Measurements from ENCODE around the gene GABBR2.

GABBR2 gene

GRCh38 chr9:98559561-98559960, 149.2 kb downstream of the GABBR2 start:
- no peaks in the 10 kb centered on the region for H3K9me3 Mint-ChIP-seq
- H3K4me3 Mint-ChIP-seq: no peak overlapping the region
- no peaks in the 10 kb centered on the region for H3K36me3 Mint-ChIP-seq (ENCODE audit: low read depth)
- peaks cover 10% of the 10 kb centered on the region for H3K27me3 Mint-ChIP-seq (ENCODE audit: low read depth)
- H3K4me1 Mint-ChIP-seq (ENCODE audit: low read depth): no peaks in the 10 kb centered on the region
- H3K27ac Mint-ChIP-seq: no peak overlapping the region

DNA sequence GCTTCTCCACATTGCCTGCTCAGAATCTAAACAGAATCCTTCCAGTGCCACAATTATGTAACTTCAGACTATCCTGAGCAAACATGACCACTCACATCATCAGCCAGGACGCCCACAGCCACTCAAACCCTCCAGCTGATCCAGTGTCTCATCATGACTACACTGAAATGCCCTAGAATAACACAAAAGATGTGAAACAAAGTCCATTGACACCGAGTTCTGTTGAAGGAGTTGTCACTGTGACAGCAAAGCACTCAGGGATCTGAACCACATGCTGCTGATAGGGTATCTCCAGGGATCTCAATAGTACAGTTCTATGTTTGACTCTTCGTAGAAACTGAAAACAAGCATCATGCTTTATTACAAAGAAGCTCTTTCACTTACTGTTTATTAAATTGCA, 150.2 kb downstream of the GABBR2 start:
- H3K27ac Mint-ChIP-seq: no peak overlapping the region
- H3K36me3 Mint-ChIP-seq (ENCODE audit: low read depth): no peaks in the 10 kb centered on the region
- H3K4me1 Mint-ChIP-seq (ENCODE audit: low read depth): no peaks in the 10 kb centered on the region
- no peak overlapping the region for H3K4me3 Mint-ChIP-seq
- H3K27me3 Mint-ChIP-seq (ENCODE audit: low read depth): peaks cover 13% of the 10 kb centered on the region
- H3K9me3 Mint-ChIP-seq: no peaks in the 10 kb centered on the region

DNA sequence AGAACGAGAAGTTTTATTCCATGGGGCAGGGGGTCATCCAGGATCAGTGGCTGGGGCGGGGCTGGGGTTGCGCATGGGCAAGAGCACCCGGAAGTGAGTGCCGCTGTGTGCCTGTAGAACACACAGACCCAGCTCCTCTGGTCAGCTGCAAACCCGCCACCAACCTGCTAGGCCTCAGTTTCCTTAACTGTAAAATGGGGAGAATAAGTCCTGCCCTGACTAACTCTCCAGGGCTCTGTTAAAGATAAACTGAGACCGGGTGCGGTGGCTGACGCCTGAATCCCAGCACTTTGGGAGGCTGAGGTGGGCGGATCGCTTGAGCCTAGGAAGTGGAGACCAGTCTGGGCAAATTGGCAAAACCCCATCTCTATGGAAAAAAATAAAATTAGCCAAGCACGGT, 152.2 kb downstream of the GABBR2 start:
- no peak overlapping the region for H3K4me3 Mint-ChIP-seq
- no peaks in the 10 kb centered on the region for H3K4me1 Mint-ChIP-seq (ENCODE audit: low read depth)
- no peaks in the 10 kb centered on the region for H3K9me3 Mint-ChIP-seq
- H3K27ac Mint-ChIP-seq: no peak overlapping the region
- peaks cover 8% of the 10 kb centered on the region for H3K27me3 Mint-ChIP-seq (ENCODE audit: low read depth)
- H3K36me3 Mint-ChIP-seq (ENCODE audit: low read depth): no peaks in the 10 kb centered on the region

GRCh38 chr9:98555651-98556465, 152.9 kb downstream of the GABBR2 start:
- Mint-ChIP-seq H3K4me1 (ENCODE audit: low read depth) (no peaks in the 10 kb centered on the region), H3K36me3 (ENCODE audit: low read depth) (no peaks in the 10 kb centered on the region), H3K27ac (no peak overlapping the region), H3K27me3 (ENCODE audit: low read depth) (peaks cover 8% of the 10 kb centered on the region), H3K9me3 (no peaks in the 10 kb centered on the region), H3K4me3 (no peak overlapping the region)

GRCh38 chr9:98554752-98555151, 154.0 kb downstream of the GABBR2 start:
- no peak overlapping the region for H3K4me3 Mint-ChIP-seq
- peaks cover 8% of the 10 kb centered on the region for H3K27me3 Mint-ChIP-seq (ENCODE audit: low read depth)
- H3K27ac Mint-ChIP-seq: no peak overlapping the region
- no peaks in the 10 kb centered on the region for H3K4me1 Mint-ChIP-seq (ENCODE audit: low read depth)
- H3K36me3 Mint-ChIP-seq (ENCODE audit: low read depth): no peaks in the 10 kb centered on the region
- H3K9me3 Mint-ChIP-seq: no peaks in the 10 kb centered on the region

DNA sequence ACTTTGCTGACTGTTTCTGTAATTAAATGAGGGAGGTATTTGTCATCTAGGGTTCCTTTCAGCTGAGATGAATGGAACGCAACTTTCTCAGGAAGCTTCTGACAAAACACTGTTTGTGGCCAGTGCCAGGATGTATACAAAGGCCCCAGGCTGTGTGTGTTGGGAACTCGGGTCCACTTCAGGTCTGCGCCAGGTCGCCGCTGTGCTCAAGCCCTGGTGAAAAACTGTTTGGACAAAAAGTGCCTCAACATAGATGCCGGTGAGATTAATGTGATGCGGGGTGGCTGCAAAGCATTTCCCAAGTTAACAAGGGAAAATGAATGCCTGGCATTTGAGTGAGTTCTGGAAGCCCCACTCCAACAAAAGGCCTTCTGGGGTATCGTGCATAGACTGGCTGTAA, 156.4 kb downstream of the GABBR2 start:
- Mint-ChIP-seq H3K4me3 (no peak overlapping the region), H3K27me3 (ENCODE audit: low read depth) (peaks cover 14% of the 10 kb centered on the region), H3K36me3 (ENCODE audit: low read depth) (no peaks in the 10 kb centered on the region), H3K9me3 (no peaks in the 10 kb centered on the region), H3K27ac (no peak overlapping the region), H3K4me1 (ENCODE audit: low read depth) (no peaks in the 10 kb centered on the region)

DNA sequence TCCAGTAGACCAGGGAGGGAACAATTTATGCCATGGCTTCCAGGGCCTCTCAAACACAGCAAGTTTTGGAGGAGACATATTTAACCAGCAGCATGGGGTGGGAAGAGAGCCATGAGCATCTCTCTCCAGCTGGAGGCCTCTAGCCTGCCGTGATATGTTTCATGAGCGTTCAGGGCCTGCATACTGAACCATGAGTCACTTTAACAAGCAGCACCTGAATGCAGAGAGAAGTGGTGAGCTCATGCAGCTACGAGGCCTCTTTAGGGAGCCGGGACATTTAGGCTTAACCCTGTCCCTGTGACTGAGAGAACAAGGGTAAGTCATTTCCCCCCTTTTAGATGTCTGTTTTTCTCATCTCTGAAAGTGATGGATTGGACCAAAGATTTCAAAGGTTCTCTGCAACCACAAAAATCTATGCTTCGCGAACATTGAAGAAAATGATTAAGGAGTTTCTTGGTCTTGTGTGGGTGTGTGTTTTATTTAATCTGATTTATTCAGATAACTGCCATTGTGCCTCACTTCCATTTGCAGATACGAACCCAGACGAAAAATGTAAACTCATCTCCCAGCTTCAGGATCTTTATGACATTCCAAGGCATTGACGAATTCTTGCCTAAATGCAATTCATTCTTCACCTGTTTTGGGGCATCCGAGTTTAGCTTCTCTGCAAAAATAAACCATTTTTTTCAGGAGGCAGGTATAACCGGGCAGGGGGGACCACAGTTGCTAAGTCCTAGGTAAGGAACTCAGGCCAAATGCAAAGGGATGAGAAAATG, 157.0 kb downstream of the GABBR2 start:
- H3K27ac Mint-ChIP-seq: no peak overlapping the region
- no peaks in the 10 kb centered on the region for H3K4me1 Mint-ChIP-seq (ENCODE audit: low read depth)
- no peak overlapping the region for H3K4me3 Mint-ChIP-seq
- H3K9me3 Mint-ChIP-seq: no peaks in the 10 kb centered on the region
- H3K36me3 Mint-ChIP-seq (ENCODE audit: low read depth): no peaks in the 10 kb centered on the region
- peaks cover 17% of the 10 kb centered on the region for H3K27me3 Mint-ChIP-seq (ENCODE audit: low read depth)

DNA sequence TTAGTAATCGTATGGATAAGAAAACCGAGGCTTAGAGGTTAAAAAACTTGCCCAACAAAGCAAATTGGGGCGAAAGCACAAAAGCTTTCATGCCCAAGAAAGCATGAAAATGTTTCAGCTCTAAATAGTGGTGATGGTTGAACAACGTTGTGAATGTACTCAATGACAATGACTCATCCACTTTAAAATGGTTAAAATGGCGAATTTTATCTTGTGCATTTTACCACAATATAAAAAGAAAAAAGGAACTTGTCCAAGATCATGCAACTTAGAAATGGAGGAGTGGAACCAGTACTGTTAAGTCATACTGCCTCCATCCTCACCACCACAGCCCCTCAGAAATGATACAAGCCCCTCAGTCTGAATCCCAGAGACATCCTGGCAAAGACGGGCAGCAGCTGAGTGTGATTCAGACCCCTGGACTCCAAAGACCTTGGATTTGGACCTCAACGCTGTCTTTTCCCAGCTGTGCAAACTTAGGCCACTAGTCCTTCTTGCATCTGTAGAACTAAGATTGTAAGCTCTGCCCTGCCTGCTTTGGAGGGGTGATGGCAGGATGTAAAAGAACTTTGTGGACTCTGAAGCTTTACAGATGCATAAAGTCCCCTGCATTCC, 158.4 kb downstream of the GABBR2 start:
- H3K27me3 Mint-ChIP-seq (ENCODE audit: low read depth): peaks cover 24% of the 10 kb centered on the region
- H3K9me3 Mint-ChIP-seq: no peaks in the 10 kb centered on the region
- no peaks in the 10 kb centered on the region for H3K4me1 Mint-ChIP-seq (ENCODE audit: low read depth)
- no peak overlapping the region for H3K27ac Mint-ChIP-seq
- no peak overlapping the region for H3K4me3 Mint-ChIP-seq
- no peaks in the 10 kb centered on the region for H3K36me3 Mint-ChIP-seq (ENCODE audit: low read depth)

DNA sequence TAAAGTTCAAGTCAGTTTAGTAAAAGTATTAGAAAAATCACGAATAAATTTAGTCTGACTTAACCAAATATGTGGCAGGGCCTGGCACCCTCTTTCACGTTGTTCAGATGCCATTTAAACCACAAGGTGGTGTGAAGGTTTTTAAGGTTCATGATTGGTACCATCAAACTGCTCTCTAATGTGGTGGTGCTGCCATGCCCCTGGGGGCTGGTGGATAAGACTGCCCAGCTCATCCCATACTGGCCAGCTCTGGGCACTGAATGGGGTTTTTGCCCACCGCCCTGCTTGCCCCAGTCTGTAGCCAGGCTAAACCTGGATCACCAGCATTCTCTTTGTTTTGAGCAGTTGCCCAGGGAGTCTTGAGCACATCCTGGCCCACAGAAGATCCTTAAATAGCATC, 159.3 kb downstream of the GABBR2 start:
- no peaks in the 10 kb centered on the region for H3K36me3 Mint-ChIP-seq (ENCODE audit: low read depth)
- no peaks in the 10 kb centered on the region for H3K4me1 Mint-ChIP-seq (ENCODE audit: low read depth)
- no peak overlapping the region for H3K27ac Mint-ChIP-seq
- no peak overlapping the region for H3K4me3 Mint-ChIP-seq
- no peaks in the 10 kb centered on the region for H3K9me3 Mint-ChIP-seq
- H3K27me3 Mint-ChIP-seq (ENCODE audit: low read depth): peaks cover 26% of the 10 kb centered on the region

DNA sequence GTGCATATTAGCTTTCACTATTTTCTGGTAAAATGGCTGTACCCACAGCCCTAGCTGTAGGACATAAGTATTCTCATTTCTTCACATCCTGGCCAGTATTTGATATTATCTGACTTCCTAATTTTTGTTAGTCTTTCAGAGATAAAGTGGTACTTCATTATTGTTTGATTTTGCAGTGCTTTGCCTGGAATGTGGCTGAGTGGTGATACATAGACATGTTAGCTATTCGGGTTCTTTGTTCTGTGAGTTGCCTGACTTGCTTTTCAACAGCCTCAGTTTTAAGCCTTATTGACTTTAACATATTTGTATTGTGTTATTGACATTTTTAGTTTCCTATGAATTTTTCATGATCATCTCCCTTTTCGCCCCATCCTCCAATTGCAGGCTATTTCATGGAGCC, 161.1 kb downstream of the GABBR2 start:
- no peaks in the 10 kb centered on the region for H3K9me3 Mint-ChIP-seq
- peaks cover 35% of the 10 kb centered on the region for H3K27me3 Mint-ChIP-seq (ENCODE audit: low read depth)
- H3K27ac Mint-ChIP-seq: no peak overlapping the region
- H3K36me3 Mint-ChIP-seq (ENCODE audit: low read depth): no peaks in the 10 kb centered on the region
- H3K4me3 Mint-ChIP-seq: no peak overlapping the region
- peaks cover 2% of the 10 kb centered on the region for H3K4me1 Mint-ChIP-seq (ENCODE audit: low read depth)

DNA sequence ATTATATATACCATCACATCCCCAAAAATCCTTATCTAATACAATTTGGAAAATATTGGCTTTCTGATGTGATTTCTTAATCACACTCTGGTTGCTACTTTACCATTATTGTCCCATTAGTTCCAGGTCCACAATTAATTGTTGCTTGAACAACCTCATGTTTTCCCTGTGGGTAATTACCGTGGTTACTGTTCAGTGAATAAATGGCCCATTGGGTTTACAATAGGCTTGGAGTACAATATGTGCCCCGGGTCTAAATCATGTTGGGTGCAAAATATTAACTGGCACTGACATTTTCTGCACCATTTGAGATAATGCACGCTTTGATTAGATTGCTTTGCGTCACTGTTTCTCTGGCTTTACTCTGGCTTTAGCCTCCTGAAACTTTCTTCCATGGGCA, 163.7 kb downstream of the GABBR2 start:
- Mint-ChIP-seq H3K27ac (no peak overlapping the region), H3K27me3 (ENCODE audit: low read depth) (peaks cover 35% of the 10 kb centered on the region), H3K4me1 (ENCODE audit: low read depth) (peaks cover 2% of the 10 kb centered on the region), H3K4me3 (no peak overlapping the region), H3K9me3 (no peaks in the 10 kb centered on the region), H3K36me3 (ENCODE audit: low read depth) (no peaks in the 10 kb centered on the region)

DNA sequence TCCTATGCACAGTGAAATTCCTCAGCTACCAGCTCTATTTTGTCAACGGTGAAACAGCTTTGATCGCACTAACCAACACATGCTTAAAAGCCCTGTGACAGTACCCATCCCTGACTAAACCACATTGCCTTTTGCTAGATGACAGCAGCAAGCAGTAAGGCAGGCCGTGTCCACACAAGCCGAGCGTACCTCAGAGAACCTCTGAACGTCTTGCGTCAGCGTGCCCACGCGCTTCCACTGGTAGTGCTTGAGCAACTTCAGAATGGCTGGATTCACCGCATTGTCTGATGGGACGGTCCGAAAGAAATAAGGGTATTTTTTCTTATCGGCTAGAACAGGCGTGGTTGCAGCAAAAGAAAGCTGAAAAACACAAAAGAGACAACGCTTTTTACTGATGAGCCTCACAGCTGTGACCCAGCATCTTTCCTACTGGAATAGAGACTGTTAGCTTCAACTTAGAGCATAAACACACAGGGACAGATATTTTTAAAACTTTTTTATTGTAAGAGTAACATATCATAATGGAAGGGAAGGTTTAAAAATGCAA, 167.0 kb downstream of the GABBR2 start:
- H3K27me3 Mint-ChIP-seq (ENCODE audit: low read depth): peaks cover 21% of the 10 kb centered on the region

GRCh38 chr9:98540476-98540875, 168.3 kb downstream of the GABBR2 start:
- no peaks in the 10 kb centered on the region for H3K9me3 Mint-ChIP-seq
- H3K4me3 Mint-ChIP-seq: no peak overlapping the region
- H3K27ac Mint-ChIP-seq: no peak overlapping the region
- H3K36me3 Mint-ChIP-seq (ENCODE audit: low read depth): no peaks in the 10 kb centered on the region
- H3K4me1 Mint-ChIP-seq (ENCODE audit: low read depth): peaks cover 2% of the 10 kb centered on the region
- peaks cover 14% of the 10 kb centered on the region for H3K27me3 Mint-ChIP-seq (ENCODE audit: low read depth)

More for the DNA sequence above, 167.0 kb downstream of the GABBR2 start:
- H3K4me1 Mint-ChIP-seq (ENCODE audit: low read depth): peaks cover 2% of the 10 kb centered on the region
- no peak overlapping the region for H3K27ac Mint-ChIP-seq
- H3K4me3 Mint-ChIP-seq: no peak overlapping the region
- H3K9me3 Mint-ChIP-seq: no peaks in the 10 kb centered on the region
- H3K36me3 Mint-ChIP-seq (ENCODE audit: low read depth): no peaks in the 10 kb centered on the region

- Mint-ChIP-seq H3K9me3 (no peaks in the 10 kb centered on the region), H3K4me3 (no peak overlapping the region), H3K27ac (no peak overlapping the region), H3K36me3 (ENCODE audit: low read depth) (no peaks in the 10 kb centered on the region), H3K4me1 (ENCODE audit: low read depth) (peaks cover 2% of the 10 kb centered on the region), H3K27me3 (ENCODE audit: low read depth) (peaks cover 14% of the 10 kb centered on the region)
These were observed 168.8 kb downstream of the GABBR2 start for GRCh38 chr9:98539954-98540353.

Data from T-helper 1 cell treated with Interleukin-12 subunit alpha and Interleukin-12 subunit beta and Interleukin-4 antibody, amounts not matched to agents 30 μg/mL and 1 μg/mL, for 36 hours (primary cell).